Fibroblast of upper back skin (primary cell): Measurements from ENCODE around the gene KANSL1.

Experiments
- DNase-seq: peaks from one replicate; pipeline ENCODE4 v3.0.0-alpha.2; 2013

Gene KANSL1

DNA sequence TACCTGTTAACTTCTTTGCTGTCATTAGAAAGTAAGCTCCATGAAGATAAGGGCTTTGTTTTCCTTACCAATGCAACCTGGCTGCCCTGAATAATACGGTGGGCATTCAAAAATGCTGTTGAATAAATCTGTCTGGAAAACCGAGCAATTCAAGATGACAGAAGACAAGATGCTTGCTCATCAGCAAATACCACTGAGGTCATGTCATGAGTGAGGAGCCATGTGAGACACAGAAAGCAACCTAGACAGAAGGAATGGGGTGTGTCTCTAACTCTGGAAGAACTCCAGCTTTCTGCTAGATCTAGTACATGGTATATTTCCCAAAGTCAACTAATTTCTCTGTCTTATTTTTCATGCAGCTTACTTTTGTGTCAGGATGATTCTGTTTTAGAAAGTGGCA is 130.0 kb downstream of the KANSL1 start:
- DNase-seq: peak; percentile 87

GRCh38 chr17:46061435-46061834 is 131.8 kb downstream of the KANSL1 start:
- DNase-seq: peak; percentile 10

DNA sequence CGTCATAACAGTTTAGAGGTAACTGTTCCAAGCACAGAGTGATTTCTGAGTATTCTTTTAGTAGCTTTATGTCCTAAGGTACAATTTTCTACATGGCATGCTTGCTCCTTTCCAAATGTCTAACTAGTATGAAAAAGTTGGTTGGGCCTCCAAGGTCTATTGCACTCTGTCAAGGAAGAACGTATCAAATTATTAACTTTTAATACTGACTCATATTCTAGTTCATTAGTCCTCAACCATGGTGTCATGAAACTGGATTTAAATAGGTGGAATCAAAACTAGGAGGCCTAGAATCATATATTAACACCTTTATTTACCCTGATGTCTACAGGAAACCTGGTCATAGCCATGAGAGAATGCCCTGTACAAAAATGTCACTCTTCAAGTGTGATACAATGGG is 132.8 kb downstream of the KANSL1 start:
- no peak for DNase-seq

DNA sequence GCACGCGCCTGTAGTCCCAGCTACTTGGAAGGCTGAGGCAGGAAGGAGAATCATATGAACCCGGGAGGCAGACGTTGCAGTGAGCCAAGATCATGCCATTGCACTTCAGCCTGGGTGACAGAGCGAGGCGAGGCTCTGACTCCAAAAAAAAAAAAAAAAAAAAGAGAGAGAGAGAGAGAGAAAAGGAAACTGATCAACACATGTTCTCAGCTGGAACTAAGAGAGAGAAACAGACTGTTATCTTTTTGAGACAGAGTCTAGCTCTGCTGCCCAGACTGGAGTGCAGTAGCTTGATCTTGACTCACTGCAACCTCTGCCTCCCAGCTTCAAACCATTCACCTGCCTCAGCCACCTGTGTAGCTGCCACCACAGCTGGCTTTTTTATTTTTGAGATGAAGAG is 133.7 kb downstream of the KANSL1 start:
- no peak for DNase-seq

- DNase-seq: no peak
These were observed 135.9 kb downstream of the KANSL1 start for GRCh38 chr17:46057366-46057765.

DNA sequence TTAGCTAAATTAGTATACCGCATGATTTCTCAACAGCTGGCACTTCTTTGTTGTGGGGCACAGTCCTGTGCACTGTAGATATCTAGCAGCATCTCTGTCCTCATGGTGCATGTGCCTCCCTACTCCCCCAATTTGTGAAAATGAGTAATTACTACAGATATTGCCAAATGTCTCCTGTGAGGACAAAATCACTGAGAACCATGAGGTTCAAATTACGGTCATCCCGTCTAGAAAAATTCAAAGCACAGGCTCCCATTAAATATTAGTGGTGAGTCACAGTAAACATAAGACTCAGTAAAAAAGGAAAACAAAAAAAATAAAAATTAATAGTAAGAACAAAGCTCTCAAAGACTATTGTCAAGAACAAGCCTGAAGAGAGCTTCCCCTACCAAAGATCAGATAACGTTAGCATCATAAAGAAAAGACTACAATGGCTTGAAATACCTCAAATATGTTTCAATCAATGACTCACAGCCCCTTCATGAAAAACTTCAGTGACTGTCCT is 136.4 kb downstream of the KANSL1 start:
- peak; percentile 41 for DNase-seq

GRCh38 chr17:46053911-46054534 is 139.2 kb downstream of the KANSL1 start:
- peak; percentile 25 for DNase-seq

DNA sequence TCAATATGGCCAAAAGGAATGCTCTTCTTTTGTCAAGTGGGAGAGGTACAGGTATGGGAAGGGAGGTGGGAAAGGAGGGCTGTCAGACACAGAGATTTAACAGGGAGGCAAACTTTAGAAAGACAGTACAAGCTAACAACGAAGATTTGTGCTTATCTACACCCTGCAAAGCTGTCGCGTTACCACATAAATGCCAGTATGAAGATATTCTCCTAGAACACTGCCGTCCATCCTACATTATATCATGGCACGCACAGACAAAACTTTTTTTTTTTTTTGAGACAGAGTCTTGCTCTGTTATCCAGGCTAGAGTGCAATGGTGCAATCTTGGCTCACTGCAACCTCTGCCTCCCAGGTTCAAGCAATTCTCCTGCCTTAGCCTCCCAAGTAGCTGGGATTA is 143.6 kb downstream of the KANSL1 start:
- DNase-seq: no peak

- no peak for DNase-seq
These were observed 145.4 kb downstream of the KANSL1 start for GRCh38 chr17:46047856-46048255.

GRCh38 chr17:46047398-46047797 is 145.8 kb downstream of the KANSL1 start:
- no peak for DNase-seq

DNA sequence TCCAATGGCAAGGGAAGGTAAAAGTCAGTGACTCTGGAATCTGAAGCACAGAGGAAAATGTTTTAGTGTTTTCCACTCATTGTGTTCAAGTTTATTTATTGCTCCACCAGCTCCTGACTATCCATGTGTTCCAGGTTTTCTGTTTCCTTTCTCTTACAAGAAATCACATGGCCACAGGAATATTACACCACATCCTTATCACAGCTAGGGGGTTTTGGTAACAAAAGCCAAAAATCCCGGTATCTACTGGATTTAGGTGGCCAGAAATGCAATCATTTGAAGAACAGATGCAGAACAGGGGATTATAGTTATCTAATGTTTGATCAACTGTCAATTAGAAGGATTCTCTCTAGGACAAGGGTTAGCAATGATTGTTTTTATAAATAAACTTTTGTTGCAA is 146.3 kb downstream of the KANSL1 start:
- peak; percentile 29 for DNase-seq

- no peak for DNase-seq
These were observed 147.6 kb downstream of the KANSL1 start for GRCh38 chr17:46045639-46046038.

- DNase-seq: no peak
These were observed 148.2 kb downstream of the KANSL1 start for GRCh38 chr17:46044989-46045388.

- peak; percentile 89 for DNase-seq
These were observed 148.8 kb downstream of the KANSL1 start for GRCh38 chr17:46044286-46044928.

- DNase-seq: no peak
These were observed 149.6 kb downstream of the KANSL1 start for GRCh38 chr17:46043606-46044005.

GRCh38 chr17:46042925-46043324 is 150.3 kb downstream of the KANSL1 start:
- no peak for DNase-seq

- DNase-seq: no peak
These were observed 151.0 kb downstream of the KANSL1 start for GRCh38 chr17:46042246-46042645.

GRCh38 chr17:46039592-46040186 is 153.5 kb downstream of the KANSL1 start:
- no peak for DNase-seq

DNA sequence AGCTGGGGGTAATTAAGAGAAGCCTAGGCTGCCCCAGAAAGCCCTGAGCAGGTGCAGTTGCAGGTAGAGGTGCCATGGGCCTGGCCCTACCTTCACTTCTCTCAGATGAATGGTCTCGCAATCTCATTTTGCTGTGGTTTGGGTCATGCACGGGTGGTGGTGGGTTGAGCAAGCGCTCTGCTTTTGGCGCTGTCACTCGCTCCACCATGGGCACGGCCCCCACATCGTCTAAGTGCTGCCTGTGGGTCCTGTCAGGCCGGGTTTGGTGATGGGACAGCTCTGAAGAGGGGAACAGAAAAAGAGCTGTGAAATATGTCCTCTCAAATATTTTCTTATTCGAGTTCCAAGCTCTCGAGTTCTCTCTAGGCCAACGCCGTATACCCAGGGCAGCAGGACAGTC is 154.3 kb downstream of the KANSL1 start:
- DNase-seq: no peak

GRCh38 chr17:46038414-46038813 is 154.8 kb downstream of the KANSL1 start:
- no peak for DNase-seq

- DNase-seq: no peak
These were observed 155.4 kb downstream of the KANSL1 start for GRCh38 chr17:46037722-46038255.

DNA sequence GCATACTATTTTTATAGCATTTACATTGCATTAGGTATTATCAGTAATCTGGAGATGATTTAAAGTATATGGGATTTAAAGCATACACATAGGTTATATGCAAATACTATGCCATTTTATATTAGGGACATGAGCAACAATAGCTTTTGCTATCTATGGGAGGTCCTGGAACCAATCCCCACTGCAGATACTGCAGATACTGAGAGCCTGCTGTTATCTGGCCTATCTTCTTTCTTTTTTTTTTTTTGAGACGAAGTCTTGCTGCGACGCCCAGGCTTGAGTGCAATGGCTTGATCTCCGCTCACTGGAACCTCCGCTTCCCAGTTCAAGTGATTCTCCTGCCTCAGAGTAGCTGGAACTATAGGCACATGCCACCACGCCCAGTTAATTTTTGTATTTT is 156.7 kb downstream of the KANSL1 start:
- no peak for DNase-seq

- no peak for DNase-seq
These were observed 158.0 kb downstream of the KANSL1 start for GRCh38 chr17:46035112-46035818.
